Natural killer cell (primary cell): ENCODE measurements around the gene MINDY3. TPM values are rescaled to one million over a fixed set of nuclear protein-coding genes. Genes with fewer than 3 reads are reported as not detected.

Experiments used
- ATAC-seq, 3 donors: fragments of 150-1000 bp in 2 of 3; fragments of 200-7000 bp in 1 of 3; cut with Tn5 transposase; 1 replicate in 1 of 3; 2 replicates in 2 of 3; pipeline ENCODE4 v1.10.0; 2021; ENCODE audit warnings: mild to moderate bottlenecking in 2 of 3, moderate library complexity in 2 of 3
- DNase-seq, 2 donors: peaks; one replicate each; pipeline versions ENCODE4 v3.0.0 to v3.0.0-alpha.2; 2013 to 2021; ENCODE audit warnings: mixed read lengths in 1 of 2
- H3K27ac ChIP-seq: one replicate; pipeline ENCODE4 v1.5.1; 2013; ENCODE audit warnings: mild to moderate bottlenecking, low read length
- H3K27me3 ChIP-seq: one replicate; pipeline ENCODE4 v1.6.1; 2013; ENCODE audit warnings: low read length; ENCODE audit not compliant: control insufficient read depth, insufficient read depth
- H3K36me3 ChIP-seq: one replicate; pipeline ENCODE4 v1.6.1; 2013; ENCODE audit warnings: low read length; ENCODE audit not compliant: control insufficient read depth, insufficient read depth
- H3K4me1 ChIP-seq: one replicate; pipeline ENCODE4 v1.6.1; 2013; ENCODE audit warnings: low read length; ENCODE audit not compliant: control insufficient read depth, insufficient read depth
- H3K4me3 ChIP-seq: one replicate; pipeline ENCODE4 v1.5.1; 2013; ENCODE audit warnings: low read length
- H3K9me3 ChIP-seq: one replicate; pipeline ENCODE4 v1.6.1; 2013; ENCODE audit warnings: low read length; ENCODE audit not compliant: control insufficient read depth, insufficient read depth
- H3K27ac Mint-ChIP-seq, 2 donors: one replicate each; pipeline ENCODE4 v1.8.0; 2022; ENCODE audit warnings: mild to moderate bottlenecking in 2 of 2, mixed read lengths in 2 of 2, moderate library complexity in 1 of 2
- H3K27me3 Mint-ChIP-seq, 2 donors: one replicate each; pipeline ENCODE4 v1.8.0; 2022; ENCODE audit warnings: low read depth in 2 of 2, mixed read lengths in 2 of 2
- H3K36me3 Mint-ChIP-seq: one replicate; pipeline ENCODE4 v1.8.0; 2022; ENCODE audit warnings: mixed read lengths
- H3K4me1 Mint-ChIP-seq, 2 donors: one replicate each; pipeline ENCODE4 v1.8.0; 2022; ENCODE audit warnings: mixed read lengths in 2 of 2
- H3K4me3 Mint-ChIP-seq: one replicate; pipeline ENCODE4 v1.8.0; 2022; ENCODE audit warnings: mild to moderate bottlenecking, moderate library complexity, mixed read lengths
- H3K9me3 Mint-ChIP-seq, 2 donors: one replicate each; pipeline ENCODE4 v1.8.0; 2022; ENCODE audit warnings: mixed read lengths in 2 of 2
- CTCF ChIP-seq: fragments of 200-600 bp; IDR thresholded peaks from one replicate; pipeline ENCODE4 v1.8.0; 2022; ENCODE audit warnings: antibody characterized with exemption
- WGBS: methylation state at CpG from one replicate; pipeline ENCODE4 v1.1.7; 2013; ENCODE audit warnings: missing lambda C conversion rate; ENCODE audit not compliant: insufficient coverage; 5-methylcytosine and 5-hydroxymethylcytosine counted together
- intact Hi-C: fragments of 100-400 bp; cut with micrococcal nuclease; formaldehyde crosslinking; loops from one replicate; pipeline ENCODE4 v1.14.2; 2022
- total RNA-seq, 4 donors: library from RNA; stranded (reverse); fragments of 120-200 nt in 1 of 4; gene quantifications; one replicate each; pipeline versions ENCODE4 v1.2.3 to v1.2.4, GENCODE V29; 2013 to 2022

Gene MINDY3
- total RNA-seq, 3 donors from 2014 or later (not counting 1 experiment from before 2014, with no cell fraction given), result 48.8 to 57.3 (median 53.3) TPM

GRCh38 chr10:15864419-15864818 lies 4.1 kb upstream of the MINDY3 start:
- DNase-seq, result no peak
- no CpG with 5 or more reads among the region's 2 CpGs for WGBS

GRCh38 chr10:15863733-15864132 lies 3.4 kb upstream of the MINDY3 start:
- peaks cover 19% of the 10 kb centered on the region for H3K27me3 ChIP-seq
- Mint-ChIP-seq H3K9me3 (no peaks in the 10 kb centered on the region), H3K36me3 (no peaks in the 10 kb centered on the region), H3K4me3 (no peak overlapping the region), H3K27ac (no peak overlapping the region), H3K4me1 (peaks cover 16 to 18% of the 10 kb centered on the region in 2 donors), H3K27me3 (peaks cover 44 to 62% of the 10 kb centered on the region in 2 donors)
- no peak for ATAC-seq
- H3K4me3 ChIP-seq, result no peak overlapping the region
- no peak overlapping the region for H3K27ac ChIP-seq
- DNase-seq, result no peak
- no peaks in the 10 kb centered on the region for H3K9me3 ChIP-seq
- no peaks in the 10 kb centered on the region for H3K36me3 ChIP-seq
- intact Hi-C loops, result no loop called here
- TF ChIP-seq CTCF, result no peak
- H3K4me1 ChIP-seq, result peaks cover 9% of the 10 kb centered on the region

More at GRCh38 chr10:15864419-15864818, 4.1 kb upstream of the MINDY3 start:
- Histone ChIP-seq H3K4me1 (peaks cover 9% of the 10 kb centered on the region), H3K36me3 (no peaks in the 10 kb centered on the region), H3K27me3 (peaks cover 22% of the 10 kb centered on the region), H3K27ac (no peak overlapping the region), H3K9me3 (no peaks in the 10 kb centered on the region), H3K4me3 (no peak overlapping the region)
- no peak for ATAC-seq
- Mint-ChIP-seq H3K36me3 (no peaks in the 10 kb centered on the region), H3K4me3 (no peak overlapping the region), H3K27ac (no peak overlapping the region), H3K9me3 (no peaks in the 10 kb centered on the region), H3K27me3 (peaks cover 45 to 68% of the 10 kb centered on the region in 2 donors), H3K4me1 (peaks cover 12 to 14% of the 10 kb centered on the region in 2 donors)
- intact Hi-C loops, result no loop called here
- TF ChIP-seq CTCF, result no peak

GRCh38 chr10:15863323-15863722 lies 3.0 kb upstream of the MINDY3 start:
- Mint-ChIP-seq H3K27me3 (peaks cover 40 to 57% of the 10 kb centered on the region in 2 donors), H3K4me1 (peaks cover 20 to 21% of the 10 kb centered on the region in 2 donors), H3K4me3 (no peak overlapping the region), H3K27ac (no peak overlapping the region), H3K9me3 (no peaks in the 10 kb centered on the region), H3K36me3 (no peaks in the 10 kb centered on the region)
- intact Hi-C loops, result no loop called here
- no peak for TF ChIP-seq CTCF
- no peak for ATAC-seq
- no CpG with 5 or more reads among the region's 1 CpG for WGBS
- H3K36me3 ChIP-seq, result no peaks in the 10 kb centered on the region
- no peak for DNase-seq
- peaks cover 19% of the 10 kb centered on the region for H3K27me3 ChIP-seq
- no peaks in the 10 kb centered on the region for H3K9me3 ChIP-seq
- no peak overlapping the region for H3K27ac ChIP-seq
- no peak overlapping the region for H3K4me3 ChIP-seq
- H3K4me1 ChIP-seq, result peaks cover 9% of the 10 kb centered on the region

- Histone ChIP-seq H3K4me1 (peaks cover 9% of the 10 kb centered on the region), H3K27me3 (peaks cover 9% of the 10 kb centered on the region), H3K4me3 (peak overlapping the region; percentile 82), H3K27ac (peak overlapping the region; percentile 61), H3K9me3 (no peaks in the 10 kb centered on the region), H3K36me3 (no peaks in the 10 kb centered on the region)
- no peak for TF ChIP-seq CTCF
- peaks cover 41% of the 10 kb centered on the region in 2 donors for H3K4me1 Mint-ChIP-seq
- H3K27me3 Mint-ChIP-seq, result peaks cover 25 to 33% of the 10 kb centered on the region in 2 donors
- no peaks in the 10 kb centered on the region for H3K9me3 Mint-ChIP-seq
- H3K27ac Mint-ChIP-seq, result peak overlapping the region; percentile 91 to 94
- ATAC-seq, result no peak
- H3K36me3 Mint-ChIP-seq, result no peaks in the 10 kb centered on the region
- WGBS, result 59% methylated on average over 8 of the region's 8 CpGs
- intact Hi-C loops, result loop anchor here (1.0 kb wide), 1 partner anchor 957 kb away; the partner anchor contains the start of gene RSU1
- DNase-seq, result no peak
- H3K4me3 Mint-ChIP-seq, result peak overlapping the region; percentile 99
These were observed 440 bp upstream of the MINDY3 start for GRCh38 chr10:15860692-15861201.
